ENCODE data around the gene MRPL21. TPM values are rescaled to one million over a fixed set of nuclear protein-coding genes. Genes with fewer than 3 reads are reported as not detected.

Gene MRPL21
- total and polyA plus RNA-seq, 2 of the 8 experiments (the other 6 are each of a cell fraction or from before 2014, with no cell fraction given), result 102 to 107 TPM

GRCh38 chr11:68890490-68891231, 13.0 kb downstream of the MRPL21 start:
- Histone ChIP-seq H3K4ac (replicated peaks; ENCODE audit: insufficient read length, low read depth, low read length) (no peak overlapping the region), H2BK12ac (ENCODE audit: low read depth, low read length) (no peak overlapping the region), H3K4me2 (ENCODE audit: insufficient read depth in 1 of 2, low read depth in 2 of 2, low read length in 2 of 2) (no peak overlapping the region), H3K23ac (ENCODE audit: insufficient read length) (no peak overlapping the region), H4K20me1 (replicated peaks in 1 of 2; ENCODE audit: control insufficient read depth in 1 of 2, insufficient read depth in 2 of 2, low read length in 2 of 2) (peaks cover 6 to 17% of the 10 kb centered on the region in 2 experiments), H3K79me1 (ENCODE audit: low read depth, low read length) (no peaks in the 10 kb centered on the region), H2AFZ (ENCODE audit: low read length) (no peak overlapping the region), H2BK120ac (replicated peaks; ENCODE audit: low read depth, low read length) (no peak overlapping the region), H3K23me2 (ENCODE audit: low read depth, low read length) (no peaks in the 10 kb centered on the region), H3K27ac (ENCODE audit: low read depth, low read length) (no peak overlapping the region), H2BK20ac (ENCODE audit: low read length) (no peak overlapping the region), H3K9me3 (ENCODE audit: insufficient read depth in 2 of 2, low read depth in 1 of 2, low read length in 1 of 2) (no peaks in the 10 kb centered on the region), H3K36me3 (ENCODE audit: control insufficient read depth in 2 of 4, insufficient read depth in 4 of 4, low read length in 3 of 4) (peaks cover 10 to 39% (median 24%) of the 10 kb centered on the region in 4 experiments; a peak in 7 of 8 replicates), H3K79me2 (ENCODE audit: control insufficient read depth in 1 of 2, insufficient read depth in 2 of 2, low read length in 2 of 2) (no peaks in the 10 kb centered on the region), H2AK5ac (ENCODE audit: low read depth, low read length) (no peak overlapping the region), H4K5ac (ENCODE audit: insufficient read length, low read depth, low read length) (no peak overlapping the region), H2BK5ac (ENCODE audit: low read depth, low read length) (no peak overlapping the region; the same call in 1 of the 2 replicates), H3K18ac (ENCODE audit: extremely low read depth, low read length) (no peak overlapping the region), H4K8ac (ENCODE audit: extremely low read depth, insufficient read depth, low read length) (no peak overlapping the region), H3K14ac (ENCODE audit: insufficient read length) (no peak overlapping the region), H4K91ac (replicated peaks; ENCODE audit: insufficient read length, low read length) (no peak overlapping the region), H3K4me3 (ENCODE audit: extremely low read depth in 1 of 4, insufficient read depth in 2 of 4, low read depth in 3 of 4, low read length in 4 of 4) (no peak overlapping the region), H3K27me3 (replicated peaks in 1 of 4; ENCODE audit: control insufficient read depth in 3 of 4, extremely low read depth in 1 of 4, insufficient read depth in 3 of 4, low read length in 3 of 4) (no peaks in the 10 kb centered on the region), H2BK15ac (ENCODE audit: low read length) (no peak overlapping the region), H3K56ac (replicated peaks; ENCODE audit: insufficient read length, low read depth, low read length) (no peak overlapping the region), H3K4me1 (replicated peaks in 1 of 4; ENCODE audit: control insufficient read depth in 3 of 4, insufficient read depth in 4 of 4, low read length in 3 of 4) (peaks cover 0 to 4% (median under 1%) of the 10 kb centered on the region in 4 experiments; a peak in 1 of 7 replicates), H3K9ac (replicated peaks in 1 of 4; ENCODE audit: extremely low read depth in 1 of 4, low read depth in 3 of 4, low read length in 3 of 4) (no peak overlapping the region)
- ChIA-PET POLR2A (ENCODE audit: partially characterized antibody) (interaction anchor here (0.9 to 2.0 kb wide), 8 partner anchors 8 to 20 kb away, joined by 3 to 8 read pairs (median 3); partner anchors contain the start of genes IGHMBP2 and MRPL21), CTCF (ENCODE audit: partially characterized antibody) (interaction anchor here (0.6 to 2.2 kb wide), 16 partner anchors 8 to 290 kb away, joined by 3 to 17 read pairs (median 4); partner anchors contain the start of gene MRPL21)
- FAIRE-seq (no peak), DNase-seq (ENCODE audit: low read depth in 1 of 2, low spot score in 2 of 2) (no peak)
- WGBS, 2 experiments (ENCODE audit: extremely low coverage in 1 of 2, insufficient coverage in 1 of 2, insufficient read length in 1 of 2, insufficient replicate concordance in 2 of 2, low coverage in 1 of 2, low lambda C conversion rate in 2 of 2, missing lambda C conversion rate in 1 of 2), result 93% methylated on average over 17 of the region's 17 CpGs; no CpG with 5 or more reads in 1 of the 2 experiments
- no peak for TF ChIP-seq POLR2AphosphoS5 (IDR thresholded peaks at IDR 0.05; ENCODE audit: low read depth, low read length)
